ENCODE measurements around the gene FOXD4.
"Not testable (repeated sequence)": the region's sequence is repeated elsewhere in the genome, so short reads cannot be mapped to it uniquely, and the experiment has no call there.

Gene FOXD4

GRCh38 chr9:93909-94308 is 24.3 kb downstream of the FOXD4 start:
- DNase-seq (ENCODE audit: low read depth), result not testable (repeated sequence)

- not testable (repeated sequence) for DNase-seq (ENCODE audit: low read depth)
Observed at GRCh38 chr9:90851-91250, 27.4 kb downstream of the FOXD4 start.

GRCh38 chr9:88396-89037 is 29.7 kb downstream of the FOXD4 start:
- not testable (repeated sequence) for DNase-seq (ENCODE audit: low read depth)

GRCh38 chr9:87860-88259 is 30.4 kb downstream of the FOXD4 start:
- not testable (repeated sequence) for DNase-seq (ENCODE audit: low read depth)

- DNase-seq (ENCODE audit: low read depth), result not testable (repeated sequence)
Observed at GRCh38 chr9:87105-87504, 31.1 kb downstream of the FOXD4 start.

- DNase-seq (ENCODE audit: low read depth), result not testable (repeated sequence)
Observed at GRCh38 chr9:86697-87096, 31.5 kb downstream of the FOXD4 start.

- not testable (repeated sequence) for DNase-seq (ENCODE audit: low read depth)
Observed at GRCh38 chr9:82932-83689, 35.1 kb downstream of the FOXD4 start.

GRCh38 chr9:78333-78732 is 39.9 kb downstream of the FOXD4 start:
- not testable (repeated sequence) for DNase-seq (ENCODE audit: low read depth)

- not testable (repeated sequence) for DNase-seq (ENCODE audit: low read depth)
Observed at GRCh38 chr9:76389-76788, 41.8 kb downstream of the FOXD4 start.

- not testable (repeated sequence) for DNase-seq (ENCODE audit: low read depth)
Observed at GRCh38 chr9:73900-74525, 44.2 kb downstream of the FOXD4 start.

- peak; percentile 1 for DNase-seq (ENCODE audit: low read depth)
Observed at GRCh38 chr9:73076-73899, 44.9 kb downstream of the FOXD4 start.

Measured in activated gamma-delta T cell treated with anti-CD3 and anti-CD28 coated beads, Interleukin-2, amount 50 U/mL, for 16 hours (primary cell).